ENCODE data around the gene FBXO45. TPM values are rescaled to one million over a fixed set of nuclear protein-coding genes. Genes with fewer than 3 reads are reported as not detected.

The FBXO45 gene
- total and polyA plus RNA-seq, 2 of the 4 experiments (the other 2 are of a cell fraction) = 3.8 to 5.0 TPM

DNA sequence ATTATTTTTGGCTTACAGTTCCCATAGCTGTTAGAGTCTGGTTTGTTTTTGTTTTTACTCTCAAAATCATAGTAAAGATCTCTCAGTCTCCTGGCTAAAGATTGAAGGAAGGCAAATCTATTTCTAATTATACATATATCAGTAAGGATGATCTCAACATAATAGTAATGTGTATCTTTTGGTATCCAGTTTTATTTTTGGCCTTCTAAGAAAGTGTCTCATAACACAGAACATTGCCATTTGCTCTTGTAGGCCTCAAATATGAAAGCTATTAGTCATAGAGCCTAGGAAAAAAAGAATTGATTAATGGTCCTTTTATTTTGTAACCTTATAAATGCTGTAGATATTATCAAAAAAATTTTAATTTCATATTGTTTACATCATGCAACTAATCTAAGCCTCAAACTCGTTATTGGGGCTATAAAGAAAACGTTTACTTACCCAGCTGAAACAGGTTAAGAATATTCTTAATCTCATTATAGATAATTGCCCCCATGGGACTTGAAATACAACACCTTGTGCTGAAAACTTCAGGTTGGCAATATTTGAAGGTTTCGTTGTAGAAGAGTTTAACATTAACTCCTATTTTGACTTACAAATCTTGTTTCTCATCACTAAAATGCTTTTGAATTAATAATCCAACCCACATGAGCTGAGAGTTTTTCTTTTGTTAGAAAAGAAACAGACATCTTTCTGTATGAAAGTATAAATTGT is 16.7 kb downstream of the FBXO45 start:
- no peak overlapping the region for H3K14ac ChIP-seq (replicated peaks; ENCODE audit: low read depth, low read length)
- WGBS, 2 experiments (ENCODE audit: extremely low coverage in 2 of 2, insufficient read length in 1 of 2) = no CpG with 5 or more reads among the region's 3 CpGs
- TF ChIP-seq RAD21 (IDR thresholded peaks at IDR 0.05; ENCODE audit: low read length) (no peak), NFE2L2 (IDR thresholded peaks at IDR 0.05; ENCODE audit: low read depth, low read length) (no peak)

More for the DNA sequence above, 16.7 kb downstream of the FBXO45 start:
- H4K20me1 ChIP-seq (ENCODE audit: insufficient read depth, low read length) = no peaks in the 10 kb centered on the region
- no peak overlapping the region for H3K4ac ChIP-seq (ENCODE audit: low read depth, low read length)
- no TSS peak for BruUV-seq (replicated peaks)
- dilution Hi-C loops (cut with HindIII; ENCODE audit: low sequenced_read_pairs, unreplicated experiment) = no loop called here
- H2AK9ac ChIP-seq (replicated peaks; ENCODE audit: low read depth, low read length, poor library complexity) = no peak overlapping the region
- H3K27me3 ChIP-seq (ENCODE audit: control insufficient read depth, insufficient read depth, low read length) = no peaks in the 10 kb centered on the region
- peaks cover 9% of the 10 kb centered on the region for H3K36me3 ChIP-seq (ENCODE audit: control insufficient read depth, insufficient read depth, low read length)
- H4K8ac ChIP-seq (ENCODE audit: low read depth in 2 of 2, low read length in 2 of 2) = no peak overlapping the region
- no peak overlapping the region for H2AFZ ChIP-seq (replicated peaks; ENCODE audit: low read length, poor library complexity)
- H3K18ac ChIP-seq (ENCODE audit: low read depth, low read length) = no peak overlapping the region
- H3K9ac ChIP-seq (ENCODE audit: low read depth, low read length) = no peak overlapping the region
- intact Hi-C loops (cut with micrococcal nuclease) = no loop called here
- no peaks in the 10 kb centered on the region for H3K4me1 ChIP-seq (ENCODE audit: control insufficient read depth, insufficient read depth, low read length)
- H3K56ac ChIP-seq (ENCODE audit: extremely low read depth, insufficient read depth, low read length) = no peak overlapping the region
- ATAC-seq (ENCODE audit: low read depth) = no peak
- H3K23ac ChIP-seq (ENCODE audit: low read depth, low read length) = no peak overlapping the region
- no peak overlapping the region for H2AK5ac ChIP-seq (ENCODE audit: low read depth, low read length)
- H3K4me3 ChIP-seq (ENCODE audit: insufficient read depth, low read depth, low read length) = no peak overlapping the region
- no peak overlapping the region for H2BK5ac ChIP-seq (ENCODE audit: low read depth, low read length, poor library complexity, severe bottlenecking)
- no peak overlapping the region for H3K27ac ChIP-seq (ENCODE audit: insufficient read depth, low read length)
- CTCF ChIA-PET = no interaction called here
- H2BK120ac ChIP-seq (ENCODE audit: low read depth, low read length) = no peak overlapping the region
- no peaks in the 10 kb centered on the region for H3K9me3 ChIP-seq (ENCODE audit: control insufficient read depth, insufficient read depth, low read length)
- no peak for DNase-seq
- H3K79me1 ChIP-seq (ENCODE audit: low read depth in 1 of 2, low read length in 2 of 2) = peaks cover 11 to 12% of the 10 kb centered on the region in 2 experiments; a peak in 2 of 4 replicates
- no peak overlapping the region for H2BK15ac ChIP-seq (ENCODE audit: low read depth, low read length)
- POLR2A ChIA-PET (ENCODE audit: unreplicated experiment) = no interaction called here
- no peak overlapping the region for H2BK20ac ChIP-seq (ENCODE audit: low read depth, low read length)
- H4K91ac ChIP-seq (ENCODE audit: insufficient read depth, low read depth, low read length) = no peak overlapping the region
- peaks cover 4% of the 10 kb centered on the region; the same call in 1 of the 2 replicates for H3K9me1 ChIP-seq (ENCODE audit: insufficient read depth, low read length)
- H3K4me2 ChIP-seq (ENCODE audit: low read depth, low read length) = no peak overlapping the region
- in situ Hi-C loops (cut with MboI; ENCODE audit: low sequenced_read_pairs) = no loop called here
- no peak overlapping the region for H4K5ac ChIP-seq (ENCODE audit: low read depth, low read length)
